Uterus (tissue), 2 donors: ENCODE results near the gene CADPS2.

ENCODE experiments used
- POLR2A ChIP-seq, 2 donors: fragments of 450-650 bp; IDR thresholded peaks; one replicate each; pipeline ENCODE4 v1.6.1; 2016; ENCODE audit warnings: antibody characterized with exemption in 2 of 2, mild to moderate bottlenecking in 1 of 2, moderate library complexity in 1 of 2
- TF ChIP-seq, protein P1 (sequence below), 4 experiments: fragments of 200-600 bp in 2 of 4; fragments of 450-650 bp in 2 of 4; sonication (generic) in 2 of 4; IDR thresholded peaks; one replicate each; pipeline ENCODE4 v1.5.1; 2016 to 2019; ENCODE audit warnings: antibody characterized with exemption in 4 of 4, mild to moderate bottlenecking in 2 of 4, moderate library complexity in 1 of 4

DNA sequence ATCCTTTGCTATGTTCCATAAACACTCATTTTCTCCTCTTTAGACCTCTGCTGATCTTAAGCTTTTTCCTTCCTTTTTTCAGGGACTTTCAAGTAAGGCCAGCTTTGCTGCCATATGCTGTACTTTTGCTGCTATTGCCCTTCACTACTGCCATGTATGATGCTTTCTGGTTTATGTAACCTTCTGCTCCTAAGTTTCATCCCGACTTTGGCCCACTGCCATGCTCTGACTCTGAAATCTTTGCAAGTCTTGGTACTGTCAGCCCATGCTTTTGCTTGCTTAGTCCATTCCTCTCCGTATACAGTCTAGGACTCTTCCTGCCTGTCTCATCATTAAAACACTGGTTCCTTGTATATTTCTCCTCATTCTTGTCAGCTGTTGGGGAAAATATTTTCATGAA, 339.8 kb downstream of the CADPS2 start:
- TF ChIP-seq, protein P1, sequence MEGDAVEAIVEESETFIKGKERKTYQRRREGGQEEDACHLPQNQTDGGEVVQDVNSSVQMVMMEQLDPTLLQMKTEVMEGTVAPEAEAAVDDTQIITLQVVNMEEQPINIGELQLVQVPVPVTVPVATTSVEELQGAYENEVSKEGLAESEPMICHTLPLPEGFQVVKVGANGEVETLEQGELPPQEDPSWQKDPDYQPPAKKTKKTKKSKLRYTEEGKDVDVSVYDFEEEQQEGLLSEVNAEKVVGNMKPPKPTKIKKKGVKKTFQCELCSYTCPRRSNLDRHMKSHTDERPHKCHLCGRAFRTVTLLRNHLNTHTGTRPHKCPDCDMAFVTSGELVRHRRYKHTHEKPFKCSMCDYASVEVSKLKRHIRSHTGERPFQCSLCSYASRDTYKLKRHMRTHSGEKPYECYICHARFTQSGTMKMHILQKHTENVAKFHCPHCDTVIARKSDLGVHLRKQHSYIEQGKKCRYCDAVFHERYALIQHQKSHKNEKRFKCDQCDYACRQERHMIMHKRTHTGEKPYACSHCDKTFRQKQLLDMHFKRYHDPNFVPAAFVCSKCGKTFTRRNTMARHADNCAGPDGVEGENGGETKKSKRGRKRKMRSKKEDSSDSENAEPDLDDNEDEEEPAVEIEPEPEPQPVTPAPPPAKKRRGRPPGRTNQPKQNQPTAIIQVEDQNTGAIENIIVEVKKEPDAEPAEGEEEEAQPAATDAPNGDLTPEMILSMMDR (IDR thresholded peaks at IDR 0.05) = no peak
- TF ChIP-seq POLR2A (IDR thresholded peaks at IDR 0.05) = no peak
